ENCODE data around the gene HDX.

Gene HDX

DNA sequence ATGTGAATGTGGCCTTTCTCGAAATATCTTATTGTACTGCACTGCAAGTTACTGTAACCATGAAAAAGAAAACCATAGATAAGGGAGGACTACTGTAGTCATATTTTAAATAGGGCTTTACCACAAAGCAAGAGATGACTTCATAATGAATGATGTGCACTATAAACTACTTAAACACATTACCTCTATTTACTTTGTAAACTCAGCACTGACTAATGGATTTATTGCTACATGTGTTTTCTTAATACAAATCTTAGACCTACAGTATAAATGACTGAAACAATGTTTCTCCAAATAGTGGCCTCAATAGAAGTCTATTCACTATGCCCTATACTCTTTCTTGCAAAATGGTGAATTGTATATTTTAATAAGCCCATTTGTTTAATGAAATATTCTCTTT, 61.1 kb downstream of the HDX start:
- Histone ChIP-seq H3K27ac (ENCODE audit: low read length, poor library complexity, severe bottlenecking) (no peak overlapping the region), H2BK120ac (ENCODE audit: low read depth, low read length) (no peak overlapping the region), H3K18ac (ENCODE audit: low read depth in 1 of 2, low read length in 2 of 2) (no peak overlapping the region), H4K8ac (ENCODE audit: low read length) (no peak overlapping the region), H3K4ac (ENCODE audit: low read depth in 1 of 2, low read length in 2 of 2) (no peak overlapping the region), H3K4me3 (ENCODE audit: insufficient read depth in 1 of 2, low read depth in 1 of 2, low read length in 2 of 2) (no peak overlapping the region), H2BK5ac (ENCODE audit: low read depth, low read length, poor library complexity, severe bottlenecking) (no peak overlapping the region), H3K9ac (ENCODE audit: low read length) (no peak overlapping the region), H3K4me1 (ENCODE audit: control insufficient read depth, insufficient read depth, low read depth, low read length) (no peaks in the 10 kb centered on the region), H3K27me3 (ENCODE audit: control insufficient read depth in 1 of 2, insufficient read depth in 1 of 2, low read length in 2 of 2) (no peaks in the 10 kb centered on the region), H2AK5ac (ENCODE audit: low read length, severe bottlenecking) (no peak overlapping the region), H3K36me3 (ENCODE audit: control insufficient read depth in 1 of 2, insufficient read depth in 2 of 2, low read depth in 1 of 2, low read length in 2 of 2) (peaks cover 0 to 5% of the 10 kb centered on the region in 2 experiments), H2AFZ (ENCODE audit: low read depth, low read length) (no peak overlapping the region), H4K91ac (ENCODE audit: low read length) (no peak overlapping the region), H2BK15ac (ENCODE audit: low read depth, poor library complexity, severe bottlenecking) (no peak overlapping the region), H3K9me3 (ENCODE audit: control insufficient read depth, low read length) (peaks cover 38% of the 10 kb centered on the region), H2BK12ac (ENCODE audit: low read length in 2 of 2) (no peak overlapping the region), H3K4me2 (ENCODE audit: low read length, poor library complexity, severe bottlenecking) (no peak overlapping the region), H3K79me1 (replicated peaks; ENCODE audit: low read length, poor library complexity, severe bottlenecking) (no peaks in the 10 kb centered on the region), H3K23ac (ENCODE audit: low read length in 2 of 2) (no peak overlapping the region), H3K14ac (ENCODE audit: low read length in 2 of 2) (no peak overlapping the region)
- WGBS = no CpG with 5 or more reads among the region's 1 CpG
- peak; percentile 18 for DNase-seq

DNA sequence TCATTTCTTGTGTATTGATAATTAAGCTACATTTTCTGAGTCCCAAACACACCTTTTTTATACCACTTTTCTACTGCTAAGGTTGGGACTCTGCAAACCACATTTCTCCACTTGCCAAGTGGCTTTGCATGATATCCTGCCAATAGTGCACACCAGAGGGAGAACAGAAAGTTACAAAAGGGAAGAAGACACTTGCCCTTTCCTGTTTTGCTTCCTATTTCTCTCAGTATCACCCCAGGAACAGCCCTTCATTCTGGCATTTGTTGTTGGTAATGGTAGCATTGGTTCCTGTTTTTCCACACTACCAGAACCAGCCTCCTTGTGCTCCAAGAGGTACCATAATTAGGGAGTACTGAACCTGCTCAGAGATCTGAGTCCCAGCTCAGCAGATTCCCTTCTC, 87.1 kb downstream of the HDX start:
- H3K23ac ChIP-seq (ENCODE audit: low read length in 2 of 2) = no peak overlapping the region
- H3K4ac ChIP-seq (ENCODE audit: low read depth in 1 of 2, low read length in 2 of 2) = no peak overlapping the region

DNA sequence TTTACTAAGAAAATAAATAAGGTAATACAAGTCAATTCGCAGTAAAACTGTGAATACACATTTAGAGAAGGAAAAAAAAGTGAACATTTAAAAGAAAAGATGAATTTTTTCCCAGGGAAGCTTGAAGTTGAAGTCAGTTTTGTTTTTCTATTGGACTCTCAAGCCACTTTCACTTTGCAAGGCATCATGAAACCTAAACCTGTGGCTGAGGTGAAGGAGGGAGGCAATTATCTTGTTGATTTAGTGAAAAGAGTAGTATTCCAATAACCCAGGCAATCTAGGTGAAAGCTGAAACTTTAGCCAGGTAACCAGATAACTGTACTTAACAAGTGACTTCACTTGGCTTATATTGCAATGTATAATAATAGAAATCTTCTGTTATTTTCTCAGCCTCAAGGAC, 138.6 kb downstream of the HDX start:
- H3K18ac ChIP-seq (ENCODE audit: low read depth in 1 of 2, low read length in 2 of 2) = no peak overlapping the region
- H3K27me3 ChIP-seq (ENCODE audit: control insufficient read depth in 1 of 2, insufficient read depth in 1 of 2, low read length in 2 of 2) = no peaks in the 10 kb centered on the region
- H3K4me2 ChIP-seq (ENCODE audit: low read length, poor library complexity, severe bottlenecking) = no peak overlapping the region
- no peak overlapping the region for H2BK5ac ChIP-seq (ENCODE audit: low read depth, low read length, poor library complexity, severe bottlenecking)
- peak overlapping the region; percentile 80 for H3K9ac ChIP-seq (ENCODE audit: low read length)
- H2BK12ac ChIP-seq (ENCODE audit: low read length in 2 of 2) = no peak overlapping the region
- H3K4ac ChIP-seq (ENCODE audit: low read depth in 1 of 2, low read length in 2 of 2) = no peak overlapping the region
- no peak overlapping the region for H2AFZ ChIP-seq (ENCODE audit: low read depth, low read length)
- peak; percentile 14 for DNase-seq
- peak overlapping the region in 1 of 2 experiments; percentile 67 for H3K4me3 ChIP-seq (ENCODE audit: insufficient read depth in 1 of 2, low read depth in 1 of 2, low read length in 2 of 2)
- H3K9me3 ChIP-seq (ENCODE audit: control insufficient read depth, low read length) = peaks cover 3% of the 10 kb centered on the region
- no CpG with 5 or more reads among the region's 1 CpG for WGBS
- no peak overlapping the region for H3K27ac ChIP-seq (ENCODE audit: low read length, poor library complexity, severe bottlenecking)
- no peaks in the 10 kb centered on the region for H3K79me1 ChIP-seq (replicated peaks; ENCODE audit: low read length, poor library complexity, severe bottlenecking)
- H2BK15ac ChIP-seq (ENCODE audit: low read depth, poor library complexity, severe bottlenecking) = no peak overlapping the region
- H2BK120ac ChIP-seq (ENCODE audit: low read depth, low read length) = no peak overlapping the region
- no peak overlapping the region for H4K8ac ChIP-seq (ENCODE audit: low read length)
- H4K91ac ChIP-seq (ENCODE audit: low read length) = no peak overlapping the region
- no peak overlapping the region for H3K23ac ChIP-seq (ENCODE audit: low read length in 2 of 2)
- no peak overlapping the region for H2AK5ac ChIP-seq (ENCODE audit: low read length, severe bottlenecking)
- no peaks in the 10 kb centered on the region for H3K36me3 ChIP-seq (ENCODE audit: control insufficient read depth in 1 of 2, insufficient read depth in 2 of 2, low read depth in 1 of 2, low read length in 2 of 2)
- no peaks in the 10 kb centered on the region for H3K4me1 ChIP-seq (ENCODE audit: control insufficient read depth, insufficient read depth, low read depth, low read length)
- H3K14ac ChIP-seq (ENCODE audit: low read length in 2 of 2) = no peak overlapping the region

More for the DNA sequence above, 87.1 kb downstream of the HDX start:
- H2AK5ac ChIP-seq (ENCODE audit: low read length, severe bottlenecking) = no peak overlapping the region
- H3K4me3 ChIP-seq (ENCODE audit: insufficient read depth in 1 of 2, low read depth in 1 of 2, low read length in 2 of 2) = no peak overlapping the region
- H2BK12ac ChIP-seq (ENCODE audit: low read length in 2 of 2) = no peak overlapping the region
- no peak overlapping the region for H3K9ac ChIP-seq (ENCODE audit: low read length)
- no peaks in the 10 kb centered on the region for H3K4me1 ChIP-seq (ENCODE audit: control insufficient read depth, insufficient read depth, low read depth, low read length)
- no peak overlapping the region for H4K91ac ChIP-seq (ENCODE audit: low read length)
- H3K27me3 ChIP-seq (ENCODE audit: control insufficient read depth in 1 of 2, insufficient read depth in 1 of 2, low read length in 2 of 2) = no peaks in the 10 kb centered on the region
- H3K18ac ChIP-seq (ENCODE audit: low read depth in 1 of 2, low read length in 2 of 2) = no peak overlapping the region
- H3K14ac ChIP-seq (ENCODE audit: low read length in 2 of 2) = no peak overlapping the region
- H2AFZ ChIP-seq (ENCODE audit: low read depth, low read length) = no peak overlapping the region
- no peak overlapping the region for H3K4me2 ChIP-seq (ENCODE audit: low read length, poor library complexity, severe bottlenecking)
- no peaks in the 10 kb centered on the region for H3K9me3 ChIP-seq (ENCODE audit: control insufficient read depth, low read length)
- no peak overlapping the region for H3K27ac ChIP-seq (ENCODE audit: low read length, poor library complexity, severe bottlenecking)
- H3K36me3 ChIP-seq (ENCODE audit: control insufficient read depth in 1 of 2, insufficient read depth in 2 of 2, low read depth in 1 of 2, low read length in 2 of 2) = no peaks in the 10 kb centered on the region
- H4K8ac ChIP-seq (ENCODE audit: low read length) = no peak overlapping the region
- H2BK5ac ChIP-seq (ENCODE audit: low read depth, low read length, poor library complexity, severe bottlenecking) = no peak overlapping the region
- no peak overlapping the region for H2BK15ac ChIP-seq (ENCODE audit: low read depth, poor library complexity, severe bottlenecking)
- peaks cover 4% of the 10 kb centered on the region for H3K79me1 ChIP-seq (replicated peaks; ENCODE audit: low read length, poor library complexity, severe bottlenecking)
- no peak for DNase-seq
- no peak overlapping the region for H2BK120ac ChIP-seq (ENCODE audit: low read depth, low read length)

DNA sequence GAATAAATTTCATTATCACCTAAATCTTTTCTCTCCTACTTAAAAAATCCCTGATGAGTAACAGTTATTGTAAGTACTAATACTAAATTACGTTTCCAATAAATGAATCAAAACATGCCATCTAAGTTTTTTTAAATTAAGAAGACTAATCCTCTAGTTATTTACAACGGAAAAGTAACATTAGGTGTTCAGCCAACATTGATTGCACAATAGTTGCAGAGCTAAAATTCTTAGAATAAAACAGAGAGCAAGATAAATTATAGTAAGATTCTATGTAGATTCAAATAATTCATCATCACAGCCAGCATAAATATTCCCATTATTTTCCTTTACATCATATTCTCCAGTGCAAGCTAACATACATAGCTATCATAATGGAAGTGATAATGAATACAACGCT, 139.2 kb downstream of the HDX start:
- Histone ChIP-seq H3K27ac (ENCODE audit: low read length, poor library complexity, severe bottlenecking) (no peak overlapping the region), H4K8ac (ENCODE audit: low read length) (no peak overlapping the region), H3K9me3 (ENCODE audit: control insufficient read depth, low read length) (peaks cover 3% of the 10 kb centered on the region), H4K91ac (ENCODE audit: low read length) (no peak overlapping the region), H3K14ac (ENCODE audit: low read length in 2 of 2) (no peak overlapping the region), H2BK12ac (ENCODE audit: low read length in 2 of 2) (no peak overlapping the region), H3K4me2 (ENCODE audit: low read length, poor library complexity, severe bottlenecking) (no peak overlapping the region), H3K36me3 (ENCODE audit: control insufficient read depth in 1 of 2, insufficient read depth in 2 of 2, low read depth in 1 of 2, low read length in 2 of 2) (no peaks in the 10 kb centered on the region), H3K27me3 (ENCODE audit: control insufficient read depth in 1 of 2, insufficient read depth in 1 of 2, low read length in 2 of 2) (no peaks in the 10 kb centered on the region), H3K4me3 (ENCODE audit: insufficient read depth in 1 of 2, low read depth in 1 of 2, low read length in 2 of 2) (peak overlapping the region in 1 of 2 experiments; percentile 67), H3K18ac (ENCODE audit: low read depth in 1 of 2, low read length in 2 of 2) (no peak overlapping the region), H2AK5ac (ENCODE audit: low read length, severe bottlenecking) (no peak overlapping the region), H3K9ac (ENCODE audit: low read length) (peak overlapping the region; percentile 80), H2AFZ (ENCODE audit: low read depth, low read length) (no peak overlapping the region), H3K23ac (ENCODE audit: low read length in 2 of 2) (no peak overlapping the region), H3K79me1 (replicated peaks; ENCODE audit: low read length, poor library complexity, severe bottlenecking) (no peaks in the 10 kb centered on the region), H2BK15ac (ENCODE audit: low read depth, poor library complexity, severe bottlenecking) (no peak overlapping the region), H3K4me1 (ENCODE audit: control insufficient read depth, insufficient read depth, low read depth, low read length) (no peaks in the 10 kb centered on the region), H2BK120ac (ENCODE audit: low read depth, low read length) (no peak overlapping the region), H2BK5ac (ENCODE audit: low read depth, low read length, poor library complexity, severe bottlenecking) (no peak overlapping the region), H3K4ac (ENCODE audit: low read depth in 1 of 2, low read length in 2 of 2) (no peak overlapping the region)
- no peak for DNase-seq
- no CpG with 5 or more reads among the region's 3 CpGs for WGBS

Data from mesenchymal stem cell (in vitro differentiated cells and primary cell).